DMS79 (cell line): Measurements from ENCODE around the gene SAPCD1.
"Not testable (repeated sequence)": the region's sequence is repeated elsewhere in the genome, so short reads cannot be mapped to it uniquely, and the experiment has no call there.

Experiments used
- DNase-seq: peaks from one replicate; lab custom pipeline; 2025; lab: John Stamatoyannopoulos, UW

The SAPCD1 gene

GRCh38 chr6:31801031-31801927 lies 38.8 kb downstream of the SAPCD1 start:
- not testable (repeated sequence) for DNase-seq

- DNase-seq: no peak
Measured at GRCh38 chr6:31805939-31806469, 43.5 kb downstream of the SAPCD1 start.

- DNase-seq: peak; percentile 87
Measured at GRCh38 chr6:31806470-31807272, 44.2 kb downstream of the SAPCD1 start, which contains the start of gene LSM2. TSS of gene LSM2 (minus strand) at chr6:31806966. CDS start at chr6:31806757, 209 bp downstream.

GRCh38 chr6:31808599-31808998 lies 46.1 kb downstream of the SAPCD1 start:
- not testable (repeated sequence) for DNase-seq

- DNase-seq: no peak
Measured at GRCh38 chr6:31811645-31812044, 49.2 kb downstream of the SAPCD1 start.

- DNase-seq: no peak
Measured at GRCh38 chr6:31813465-31813849, 51.0 kb downstream of the SAPCD1 start.
